Transverse colon (tissue), 4 donors: ENCODE measurements around the gene SMYD4. TPM values are rescaled to one million over a fixed set of nuclear protein-coding genes. Genes with fewer than 3 reads are reported as not detected.
"Not testable (repeated sequence)": the region's sequence is repeated elsewhere in the genome, so short reads cannot be mapped to it uniquely, and the experiment has no call there.

Source experiments
- DNase-seq: peaks from one replicate; pipeline ENCODE4 v3.0.0-alpha.2; 2019
- H3K27ac ChIP-seq, 4 donors: fragments of 200-600 bp; sonication (generic); 2 replicates each; pipeline ENCODE4 v1.5.1; 2016 to 2018; ENCODE audit warnings: inconsistent platforms in 4 of 4
- H3K27me3 ChIP-seq: fragments of 200-600 bp; sonication (generic); 2 replicates; pipeline ENCODE4 v1.5.1; 2017; ENCODE audit warnings: inconsistent platforms
- H3K36me3 ChIP-seq, 4 donors: fragments of 200-600 bp; sonication (generic); 2 replicates each; pipeline ENCODE4 v1.5.1; 2017 to 2019; ENCODE audit warnings: inconsistent platforms in 4 of 4
- H3K4me1 ChIP-seq, 4 donors: fragments of 200-600 bp; sonication (generic); 2 replicates each; pipeline ENCODE4 v1.5.1; 2017 to 2020; ENCODE audit warnings: inconsistent platforms in 4 of 4
- H3K4me3 ChIP-seq, 4 donors: fragments of 200-600 bp; sonication (generic); 1 replicate in 1 of 4; 2 replicates in 3 of 4; pipeline versions ENCODE4 v1.5.1 to v1.6.1; 2017 to 2019; ENCODE audit warnings: inconsistent platforms in 4 of 4
- H3K9me3 ChIP-seq, 2 donors: fragments of 200-600 bp; sonication (generic); 2 replicates each; pipeline ENCODE4 v1.5.1; 2017 to 2019; ENCODE audit warnings: inconsistent platforms in 2 of 2
- CTCF ChIP-seq, 5 experiments: fragments of 200-600 bp in 3 of 5; fragments of 450-650 bp in 2 of 5; sonication (generic) in 3 of 5; IDR thresholded peaks; 1 replicate in 2 of 5; 2 replicates in 3 of 5; pipeline ENCODE4 v1.5.1; 2016 to 2017; ENCODE audit warnings: antibody characterized with exemption in 5 of 5, inconsistent platforms in 3 of 5, mild to moderate bottlenecking in 2 of 5, moderate library complexity in 1 of 5
- EP300 ChIP-seq: sonication (generic); formaldehyde crosslinking; IDR thresholded peaks from one replicate; pipeline ENCODE4 v1.6.1; 2017; ENCODE audit warnings: antibody characterized with exemption, low read depth
- POLR2A ChIP-seq: fragments of 450-650 bp; IDR thresholded peaks from one replicate; pipeline ENCODE4 v1.6.1; 2016; ENCODE audit warnings: antibody characterized with exemption, mild to moderate bottlenecking, moderate library complexity
- POLR2AphosphoS5 ChIP-seq, 3 donors: sonication (generic); formaldehyde crosslinking; IDR thresholded peaks; one replicate each; pipeline ENCODE4 v1.6.1; 2016; ENCODE audit warnings: antibody characterized with exemption in 3 of 3
- whole genome bisulfite sequencing, 2 donors: methylation state at CpG; one replicate each; pipeline ENCODE4 v1.1.5; 2018; ENCODE audit warnings: low coverage in 1 of 2; 5-methylcytosine and 5-hydroxymethylcytosine counted together
- in situ Hi-C, 4 donors: fragments of 200-750 bp; cut with MboI; loops; one replicate each; pipeline versions ENCODE4 v1.15.0 to v1.15.1; 2017; ENCODE audit warnings: low sequenced_read_pairs in 3 of 4, low pct_ligation_motif_present in 1 of 4, low pct_unique_long_range_greater_than_20kb in 1 of 4
- intact Hi-C: fragments of 100-400 bp; cut with DNase I; formaldehyde crosslinking; loops from one replicate; pipeline ENCODE4 v1.15.1; 2023; ENCODE audit warnings: low total_unique reads
- total RNA-seq, 4 donors: library from RNA; depleted of rRNA; stranded (reverse); fragments of >200 nt; gene quantifications; one replicate each; pipeline ENCODE4 v1.1.0, GENCODE V29; 2016

The SMYD4 gene
- total RNA-seq, 4 donors from 2014 or later: 4.1 to 14.8 (median 9.0) TPM

GRCh38 chr17:1829216-1829591 is 498 bp downstream of the SMYD4 start:
- peak; percentile 38 for DNase-seq
- Histone ChIP-seq H3K36me3 (peaks cover 0 to 14% (median 5%) of the 10 kb centered on the region in 4 donors), H3K4me1 (peaks cover 0 to 22% (median 19%) of the 10 kb centered on the region in 4 donors), H3K27me3 (no peaks in the 10 kb centered on the region), H3K9me3 (no peaks in the 10 kb centered on the region), H3K27ac (peak overlapping the region; percentile 88 to 92 (median 90)), H3K4me3 (peak overlapping the region; percentile 40 to 98 (median 81))
- TF ChIP-seq POLR2A (no peak), POLR2AphosphoS5 (IDR thresholded peaks at IDR 0.05) (no peak), CTCF (IDR thresholded peaks at IDR 0.05) (no peak), EP300 (no peak)
- 0 to 3% methylated on average over 1 to 7 of the region's 13 CpGs for WGBS, 2 donors
- intact Hi-C loops: no loop called here
- in situ Hi-C loops: no loop called here

- TF ChIP-seq CTCF (IDR thresholded peaks at IDR 0.05) (no peak), EP300 (no peak), POLR2AphosphoS5 (IDR thresholded peaks at IDR 0.05) (no peak), POLR2A (no peak)
- Histone ChIP-seq H3K9me3 (no peaks in the 10 kb centered on the region), H3K36me3 (peaks cover 0 to 7% (median under 1%) of the 10 kb centered on the region in 4 donors), H3K27me3 (no peaks in the 10 kb centered on the region), H3K4me1 (peaks cover 0 to 7% (median 0%) of the 10 kb centered on the region in 4 donors), H3K27ac (peak overlapping the region in 2 of 4 donors; percentile 11 to 36), H3K4me3 (no peak overlapping the region)
- 65 to 72% methylated on average over 5 to 7 of the region's 7 CpGs for WGBS, 2 donors
- DNase-seq: no peak
- in situ Hi-C loops (loop anchor here in 1 of 4 donors (25.0 kb wide), 1 partner anchor 108 kb away; the partner anchor contains the start of genes TLCD2 and WDR81), intact Hi-C loops (no loop called here)
Observed at GRCh38 chr17:1820528-1821252, 9.0 kb downstream of the SMYD4 start.

- Histone ChIP-seq H3K27ac (no peak overlapping the region), H3K9me3 (no peaks in the 10 kb centered on the region), H3K27me3 (no peaks in the 10 kb centered on the region), H3K36me3 (peaks cover 0 to 4% (median 0%) of the 10 kb centered on the region in 4 donors), H3K4me3 (no peak overlapping the region), H3K4me1 (no peaks in the 10 kb centered on the region)
- TF ChIP-seq CTCF (IDR thresholded peaks at IDR 0.05) (no peak), EP300 (no peak), POLR2AphosphoS5 (IDR thresholded peaks at IDR 0.05) (no peak), POLR2A (no peak)
- DNase-seq: no peak
- in situ Hi-C loops (loop anchor here in 1 of 4 donors (25.0 kb wide), 1 partner anchor 101 kb away; the partner anchor contains the start of genes TLCD2 and WDR81), intact Hi-C loops (no loop called here)
- 86% methylated on average over 5 of the region's 5 CpGs; no CpG with 5 or more reads in 1 of the 2 donors for WGBS, 2 donors
Observed at GRCh38 chr17:1813088-1813487, 16.6 kb downstream of the SMYD4 start.

- 87 to 100% methylated on average over 2 to 20 of the region's 20 CpGs for WGBS, 2 donors
- DNase-seq: no peak
- TF ChIP-seq POLR2AphosphoS5 (IDR thresholded peaks at IDR 0.05) (no peak), POLR2A (no peak), EP300 (no peak), CTCF (IDR thresholded peaks at IDR 0.05) (no peak)
- Histone ChIP-seq H3K27ac (no peak overlapping the region), H3K4me1 (no peaks in the 10 kb centered on the region), H3K36me3 (peaks cover 0 to 4% (median 0%) of the 10 kb centered on the region in 4 donors), H3K4me3 (no peak overlapping the region), H3K27me3 (no peaks in the 10 kb centered on the region), H3K9me3 (no peaks in the 10 kb centered on the region)
- in situ Hi-C loops: loop anchor here in 1 of 4 donors (25.0 kb wide), 1 partner anchor 98 kb away; the partner anchor contains the start of genes TLCD2 and WDR81
- intact Hi-C loops: no loop called here
Observed at GRCh38 chr17:1810450-1811103, 19.1 kb downstream of the SMYD4 start.

- 95 to 97% methylated on average over 5 to 8 of the region's 8 CpGs for WGBS, 2 donors
- H3K9me3 ChIP-seq, intact Hi-C loops, H3K36me3 ChIP-seq, H3K27ac ChIP-seq, H3K4me3 ChIP-seq, H3K27me3 ChIP-seq, DNase-seq, H3K4me1 ChIP-seq: not testable (repeated sequence)
- in situ Hi-C loops: loop anchor here in 1 of 4 donors (25.0 kb wide), 1 partner anchor 98 kb away; the partner anchor contains the start of genes TLCD2 and WDR81
Observed at GRCh38 chr17:1809815-1810214, 19.9 kb downstream of the SMYD4 start.
